Measurements from ENCODE around the gene SRC.

The SRC gene

GRCh38 chr20:37333130-37333847, 12.7 kb upstream of the SRC start:
- no peak for DNase-seq
- Histone ChIP-seq H3K27ac (no peak overlapping the region), H3K4me1 (peaks cover 0 to 17% (median 12%) of the 10 kb centered on the region in 4 donors), H3K27me3 (no peaks in the 10 kb centered on the region), H3K36me3 (no peaks in the 10 kb centered on the region), H3K9me3 (no peaks in the 10 kb centered on the region), H3K4me3 (no peak overlapping the region)
- no peak for TF ChIP-seq CTCF (IDR thresholded peaks at IDR 0.05)
- intact Hi-C loops (cut with DNase I; ENCODE audit: low total_unique reads) = no loop called here

- no peak overlapping the region for H3K4me3 ChIP-seq
- H3K27ac ChIP-seq = no peak overlapping the region
- no peak for TF ChIP-seq CTCF (IDR thresholded peaks at IDR 0.05)
- H3K36me3 ChIP-seq = no peaks in the 10 kb centered on the region
- H3K4me1 ChIP-seq = peaks cover 0 to 14% (median 12%) of the 10 kb centered on the region in 4 donors
- intact Hi-C loops (cut with DNase I; ENCODE audit: low total_unique reads) = no loop called here
- no peaks in the 10 kb centered on the region for H3K27me3 ChIP-seq
- no peak for DNase-seq
- H3K9me3 ChIP-seq = no peaks in the 10 kb centered on the region
These were observed 12.1 kb upstream of the SRC start for GRCh38 chr20:37333848-37334318.

- Histone ChIP-seq H3K36me3 (no peaks in the 10 kb centered on the region), H3K27me3 (no peaks in the 10 kb centered on the region), H3K4me1 (peaks cover 0 to 14% (median 12%) of the 10 kb centered on the region in 4 donors), H3K9me3 (no peaks in the 10 kb centered on the region), H3K4me3 (no peak overlapping the region), H3K27ac (no peak overlapping the region)
- intact Hi-C loops (cut with DNase I; ENCODE audit: low total_unique reads) = no loop called here
- no peak for TF ChIP-seq CTCF (IDR thresholded peaks at IDR 0.05)
- no peak for DNase-seq
These were observed 11.5 kb upstream of the SRC start for GRCh38 chr20:37334450-37334849.

GRCh38 chr20:37335642-37336368, 10.1 kb upstream of the SRC start:
- H3K27me3 ChIP-seq = no peaks in the 10 kb centered on the region
- peak overlapping the region; percentile 36 to 50 for H3K27ac ChIP-seq
- H3K9me3 ChIP-seq = no peaks in the 10 kb centered on the region
- no peak overlapping the region for H3K4me3 ChIP-seq
- peaks cover 0 to 14% (median 12%) of the 10 kb centered on the region in 4 donors for H3K4me1 ChIP-seq
- no peak for TF ChIP-seq CTCF (IDR thresholded peaks at IDR 0.05)
- H3K36me3 ChIP-seq = no peaks in the 10 kb centered on the region
- intact Hi-C loops (cut with DNase I; ENCODE audit: low total_unique reads) = no loop called here
- DNase-seq = no peak

- peak overlapping the region; percentile 36 to 50 for H3K27ac ChIP-seq
- intact Hi-C loops (cut with DNase I; ENCODE audit: low total_unique reads) = no loop called here
- no peaks in the 10 kb centered on the region for H3K27me3 ChIP-seq
- no peak overlapping the region for H3K4me3 ChIP-seq
- no peaks in the 10 kb centered on the region for H3K36me3 ChIP-seq
- no peak for DNase-seq
- H3K9me3 ChIP-seq = no peaks in the 10 kb centered on the region
- H3K4me1 ChIP-seq = peaks cover 0 to 14% (median 12%) of the 10 kb centered on the region in 4 donors
- no peak for TF ChIP-seq CTCF (IDR thresholded peaks at IDR 0.05)
These were observed 9.4 kb upstream of the SRC start for GRCh38 chr20:37336369-37337207.
